Keratinocyte (primary cell): ENCODE data around the gene CABP4. TPM values are rescaled to one million over a fixed set of nuclear protein-coding genes. Genes with fewer than 3 reads are reported as not detected.

Experiments used
- DNase-seq: peaks from one replicate; pipeline ENCODE4 v3.0.0-alpha.2; 2011; ENCODE audit warnings: low read depth, missing footprints, low spot score
- FAIRE-seq: peaks from 2 replicates; lab custom pipeline; 2011; peaks lifted over from hg19 to GRCh38; lab: Jason Lieb, UNC
- H2AFZ ChIP-seq: 2 replicates; pipeline ENCODE4 v1.6.0; 2012; ENCODE audit warnings: low read length, control low read depth, inconsistent platforms; ENCODE audit not compliant: control insufficient read depth
- H3K27ac ChIP-seq: 2 replicates; pipeline ENCODE4 v1.5.1; 2011; ENCODE audit warnings: low read length; ENCODE audit not compliant: control insufficient read depth, insufficient read depth
- H3K27me3 ChIP-seq: 3 replicates; pipeline ENCODE4 v1.6.0; 2011; ENCODE audit warnings: low read length; ENCODE audit not compliant: control insufficient read depth, insufficient read depth; ENCODE audit errors: extremely low read depth
- H3K36me3 ChIP-seq, 2 experiments: 2 replicates in 1 of 2; 3 replicates in 1 of 2; pipeline ENCODE4 v1.5.1; 2011; ENCODE audit warnings: low read length in 2 of 2, mild to moderate bottlenecking in 1 of 2; ENCODE audit not compliant: control insufficient read depth in 2 of 2, insufficient read depth in 2 of 2; ENCODE audit errors: extremely low read depth in 1 of 2
- H3K4me1 ChIP-seq: 3 replicates; pipeline ENCODE4 v1.5.1; 2011; ENCODE audit warnings: low read length; ENCODE audit not compliant: control insufficient read depth, insufficient read depth; ENCODE audit errors: extremely low read depth
- H3K4me2 ChIP-seq: 3 replicates; pipeline ENCODE4 v1.6.0; 2011; ENCODE audit warnings: low read depth, low read length; ENCODE audit not compliant: control insufficient read depth, insufficient read depth; ENCODE audit errors: extremely low read depth
- H3K4me3 ChIP-seq, 3 experiments: fragments of 200-600 bp in 1 of 3; sonication (generic) in 1 of 3; 2 replicates in 2 of 3; 3 replicates in 1 of 3; pipeline ENCODE4 v1.5.1; 2011 to 2016; ENCODE audit warnings: low read length in 3 of 3, mild to moderate bottlenecking in 3 of 3, control low read depth in 2 of 3, inconsistent platforms in 1 of 3, low read depth in 1 of 3, mixed read lengths in 1 of 3, mixed run types in 1 of 3, moderate library complexity in 1 of 3; ENCODE audit not compliant: control insufficient read depth in 2 of 3, insufficient read depth in 2 of 3; ENCODE audit errors: extremely low read depth in 1 of 3
- H3K79me2 ChIP-seq: 2 replicates; pipeline ENCODE4 v1.6.0; 2012; ENCODE audit warnings: low read length; ENCODE audit not compliant: control insufficient read depth, insufficient read depth
- H3K9ac ChIP-seq: 3 replicates; pipeline ENCODE4 v1.6.0; 2011; ENCODE audit warnings: low read length; ENCODE audit not compliant: control insufficient read depth, insufficient read depth; ENCODE audit errors: extremely low read depth
- H3K9me1 ChIP-seq: 3 replicates; pipeline ENCODE4 v1.6.0; 2011; ENCODE audit warnings: low read length; ENCODE audit not compliant: control insufficient read depth, insufficient read depth; ENCODE audit errors: extremely low read depth
- H3K9me3 ChIP-seq: 2 replicates; pipeline ENCODE4 v1.5.1; 2012; ENCODE audit warnings: low read depth, low read length; ENCODE audit not compliant: control insufficient read depth
- H4K20me1 ChIP-seq: 3 replicates; pipeline ENCODE4 v1.6.0; 2011; ENCODE audit warnings: low read length; ENCODE audit not compliant: control insufficient read depth, insufficient read depth; ENCODE audit errors: extremely low read depth
- CTCF ChIP-seq, 3 experiments: IDR thresholded peaks in 1 of 3; conservative IDR thresholded peaks in 1 of 3; optimal IDR thresholded peaks in 1 of 3; 2 replicates in 2 of 3; 3 replicates in 1 of 3; pipeline versions ENCODE3 to v1.5.1; 2011; ENCODE audit warnings: low read length in 3 of 3, mild to moderate bottlenecking in 3 of 3, moderate library complexity in 2 of 3, control low read depth in 1 of 3, inconsistent platforms in 1 of 3; ENCODE audit not compliant: insufficient read depth in 2 of 3; ENCODE audit errors: extremely low read depth in 1 of 3
- EZH2 ChIP-seq: IDR thresholded peaks from one replicate; pipeline ENCODE4 v1.6.1; 2012; ENCODE audit warnings: inconsistent platforms, mild to moderate bottlenecking, low read length, moderate library complexity
- dilution Hi-C: fragments of 300-500 bp; cut with MboI; formaldehyde crosslinking; loops from one replicate; pipeline ENCODE4 v1.7.0; 2020; ENCODE audit warnings: low sequenced_read_pairs; ENCODE audit not compliant: extremely low pct_ligation_motif_present
- polyA plus RNA-seq, 5 experiments: library from polyadenylated mRNA; depleted of rRNA in 3 of 5; stranded (reverse) in 3 of 5; stranded (forward) in 1 of 5; unstranded in 1 of 5; fragments of >200 nt; gene quantifications; 1 replicate in 1 of 5; 2 replicates in 3 of 5; 3 replicates in 1 of 5; pipeline versions ENCODE4 v1.2.1 to v1.2.3, GENCODE V29; 2011 to 2012; ENCODE audit warnings: missing spikeins in 2 of 5, low read depth in 1 of 5, low replicate concordance in 1 of 5

CABP4 gene
- polyA plus RNA-seq, 1 donor (not counting 4 experiments of a cell fraction or from before 2014, with no cell fraction given) = not detected

DNA sequence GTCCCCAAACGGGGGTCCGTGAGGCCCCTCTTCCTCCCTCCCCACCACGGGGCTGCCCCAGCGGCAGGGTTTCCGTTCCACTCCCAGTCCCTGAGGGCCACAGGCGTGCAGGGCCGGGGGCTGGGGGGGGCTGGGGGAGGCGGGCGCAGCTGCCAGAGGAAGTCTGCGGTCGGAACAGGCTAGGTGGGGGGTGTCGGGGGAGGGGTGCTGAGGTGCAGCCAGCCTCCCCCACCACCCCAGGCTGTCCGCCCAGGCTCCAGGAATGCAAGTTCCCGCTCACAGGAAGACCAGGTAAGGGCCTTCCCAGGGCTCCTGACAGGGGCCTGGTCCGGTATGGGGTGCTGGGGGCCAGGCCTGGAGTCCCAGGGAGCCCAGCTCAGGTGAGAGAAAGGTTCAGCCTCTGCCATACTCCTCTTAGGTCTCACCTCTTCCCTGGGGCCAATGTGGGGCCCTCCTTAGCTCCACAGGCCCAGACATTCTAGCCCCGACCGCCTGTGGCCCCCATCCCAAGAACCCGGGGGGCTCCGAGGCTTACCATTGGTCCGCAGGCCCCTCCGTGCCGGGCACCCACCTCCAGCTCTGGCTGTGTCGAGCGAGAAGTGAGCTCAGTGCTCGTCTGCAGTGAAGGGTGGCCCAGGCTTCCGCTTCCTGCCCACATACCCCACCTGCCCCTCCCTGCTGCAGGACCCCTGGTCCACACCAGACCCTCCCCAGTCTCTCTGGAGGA, 17.9 kb upstream of the CABP4 start, which contains the start of gene PTPRCAP:
TSS of gene PTPRCAP (minus strand) at position 601 of the 727 bp plus-strand sequence. CDS start at position 538, 63 bp downstream.
- dilution Hi-C loops = no loop called here
- DNase-seq (no peak), FAIRE-seq (no peak)
- H3K4me3 ChIP-seq = no peak within 1 kb of the TSS
- H4K20me1 ChIP-seq = peaks cover 5% of the 10 kb centered on the region
- H3K79me2 ChIP-seq = peaks cover 6% of the 10 kb centered on the region
- no peak within 1 kb of the TSS for H3K27ac ChIP-seq
- peaks cover under 1% of the 10 kb centered on the region for H3K4me1 ChIP-seq
- no peak within 1 kb of the TSS for H3K4me2 ChIP-seq
- H3K9me3 ChIP-seq = no peaks in the 10 kb centered on the region
- no peaks in the 10 kb centered on the region for H3K27me3 ChIP-seq
- H3K9me1 ChIP-seq = no peaks in the 10 kb centered on the region
- no peak within 1 kb of the TSS for H2AFZ ChIP-seq
- H3K9ac ChIP-seq = no peak within 1 kb of the TSS
- TF ChIP-seq EZH2 = no peak
- TF ChIP-seq CTCF (optimal IDR thresholded peaks at IDR 0.05 in 1 of 3, IDR thresholded peaks at IDR 0.05 in 1 of 3, conservative IDR thresholded peaks at IDR 0.05 in 1 of 3; ENCODE audit: extremely low read depth in 1 of 3, insufficient read depth in 2 of 3, low read length in 3 of 3) = no peak
- H3K36me3 ChIP-seq = peaks cover 21 to 35% of the 10 kb centered on the region in 2 experiments

- H3K4me1 ChIP-seq = peaks cover 6% of the 10 kb centered on the region
- dilution Hi-C loops = no loop called here
- no peak overlapping the region for H3K9ac ChIP-seq
- H3K36me3 ChIP-seq = peaks cover 17 to 31% of the 10 kb centered on the region in 2 experiments
- FAIRE-seq (no peak), DNase-seq (no peak)
- no peak overlapping the region for H3K4me2 ChIP-seq
- H3K9me1 ChIP-seq = no peaks in the 10 kb centered on the region
- TF ChIP-seq EZH2 = no peak
- TF ChIP-seq CTCF (optimal IDR thresholded peaks at IDR 0.05 in 1 of 3, IDR thresholded peaks at IDR 0.05 in 1 of 3, conservative IDR thresholded peaks at IDR 0.05 in 1 of 3; ENCODE audit: extremely low read depth in 1 of 3, insufficient read depth in 2 of 3, low read length in 3 of 3) = no peak
- no peak overlapping the region for H3K27ac ChIP-seq
- no peaks in the 10 kb centered on the region for H3K9me3 ChIP-seq
- no peaks in the 10 kb centered on the region for H3K27me3 ChIP-seq
- peaks cover 5% of the 10 kb centered on the region for H4K20me1 ChIP-seq
- H2AFZ ChIP-seq = no peak overlapping the region
- H3K79me2 ChIP-seq = peaks cover 12% of the 10 kb centered on the region
- no peak overlapping the region for H3K4me3 ChIP-seq
Observed at GRCh38 chr11:67437809-67438157, 17.4 kb upstream of the CABP4 start.
